ENCODE measurements around the gene LINC01488. TPM values are rescaled to one million over a fixed set of nuclear protein-coding genes. Genes with fewer than 3 reads are reported as not detected.

The LINC01488 gene
- not detected in 2 replicates for total RNA-seq (2011; cell fraction: chromatin; rRNA removed; ENCODE audit: low replicate concordance)
- total RNA-seq (2011; cell fraction: nucleolus; rRNA removed): not detected in 2 replicates
- total RNA-seq (2011; cell fraction: nucleoplasm; rRNA removed): not detected in 2 replicates
- total RNA-seq (2014; rRNA removed): not detected in 2 replicates
- not detected in 2 replicates for total RNA-seq (2014; rRNA removed; fragmentation: Illumina TruSeq; extraction: Trizol)
- total RNA-seq (2015; rRNA removed; fragmentation: Illumina TruSeq; extraction: Trizol): not detected in 2 replicates
- total RNA-seq (2021): not detected in 2 replicates
- not detected in 2 replicates for polyA plus RNA-seq (2011; rRNA removed)
- polyA plus RNA-seq (2011; cell fraction: cytosol; rRNA removed): not detected in 2 replicates
- not detected in 2 replicates for polyA plus RNA-seq (2011; cell fraction: nucleus; rRNA removed)
- polyA plus RNA-seq (2012): not detected in 2 replicates
- not detected in 2 replicates for polyA plus RNA-seq (2014; fragmentation: Illumina TruSeq; extraction: Trizol)
- not detected for polyA plus RNA-seq (2014; fragmentation: Nextera tagmentation; extraction: Ambion mirVana)
- polyA plus RNA-seq (2014; rRNA removed): not detected in 2 replicates
- not detected in 2 replicates for polyA minus RNA-seq (2011; rRNA and poly(A)+ RNA removed)
- polyA minus RNA-seq (2011; cell fraction: cytosol; rRNA and poly(A)+ RNA removed): not detected in 2 replicates
- not detected in 2 replicates for polyA minus RNA-seq (2011; cell fraction: nucleus; rRNA and poly(A)+ RNA removed)
- percentile 9 among the genes with signal in this experiment for Bru-seq, nascent RNA
- not detected for BruChase-seq, experiment 1, labeled RNA remaining after a 2-hour chase
- BruChase-seq, experiment 2, labeled RNA remaining after a 6-hour chase: not detected
- long read RNA-seq, experiment 1: 0 reads
- long read RNA-seq, experiment 2: 0 reads
- long read RNA-seq, experiment 3: 0 reads

GRCh38 chr11:69481393-69481844 is at the start of gene LINC01488:
Gene LINC01488 (plus strand): TSS chr11:69481663.
- ChIA-PET POLR2A (interaction anchor here (0.9 kb wide), 2 partner anchors 11 to 14 kb away, joined by 3 read pairs; no protein-coding TSS in a partner anchor), CTCF (ENCODE audit: low intra/inter-chr PET ratio) (no interaction called here)
- Histone ChIP-seq H3K27ac (ENCODE audit: extremely low read depth, low read depth, low read length) (no peak within 1 kb of the TSS), H3K27me3 (ENCODE audit: control insufficient read depth in 2 of 2, insufficient read depth in 2 of 2, low read length in 2 of 2) (peaks cover 20 to 71% of the 10 kb centered on the region in 2 experiments), H4K20me1 (replicated peaks; ENCODE audit: control insufficient read depth, insufficient read depth, low read length) (no peaks in the 10 kb centered on the region), H3K4me3 (no peak within 1 kb of the TSS), H3K9me1 (ENCODE audit: control insufficient read depth, insufficient read depth, low read length) (no peaks in the 10 kb centered on the region), H2AFZ (ENCODE audit: low read depth, low read length) (no peak within 1 kb of the TSS), H3K36me3 (ENCODE audit: control insufficient read depth, insufficient read depth, low read length) (no peaks in the 10 kb centered on the region), H3K4me1 (replicated peaks in 1 of 2; ENCODE audit: control insufficient read depth in 2 of 2, insufficient read depth in 2 of 2, low read length in 2 of 2) (peaks cover 0 to 33% of the 10 kb centered on the region in 2 experiments; a peak in 2 of 5 replicates), H3K9me3 (replicated peaks; ENCODE audit: control insufficient read depth, insufficient read depth, low read depth, low read length) (no peaks in the 10 kb centered on the region), H3K4me2 (ENCODE audit: insufficient read depth, low read length) (no peak within 1 kb of the TSS), H3K9ac (ENCODE audit: insufficient read depth in 1 of 2, low read depth in 2 of 2, low read length in 2 of 2) (peak within 1 kb of the TSS in 1 of 2 experiments; percentile 58; a peak in 2 of 4 replicates), H3K79me2 (ENCODE audit: control insufficient read depth, insufficient read depth, low read length) (no peaks in the 10 kb centered on the region)
- BruUV-seq (replicated peaks): no TSS peak
- TF ChIP-seq AFF4 (CRISPR knock-in tag; IDR thresholded peaks at IDR 0.05): no peak
- no peak for TF ChIP-seq POLR2A (conservative IDR thresholded peaks at IDR 0.05)
- TF ChIP-seq RBM15 (IDR thresholded peaks at IDR 0.05; ENCODE audit: insufficient read depth, low read length): no peak
- no peak for TF ChIP-seq EHMT2 (IDR thresholded peaks at IDR 0.05)
- TF ChIP-seq ZNF766 (CRISPR knock-in tag; conservative IDR thresholded peaks at IDR 0.05): no peak
- TF ChIP-seq TARDBP (IDR thresholded peaks at IDR 0.05): no peak
- TF ChIP-seq ZNF780A (CRISPR knock-in tag; IDR thresholded peaks at IDR 0.05): no peak
- TF ChIP-seq ZNF609 (CRISPR knock-in tag; IDR thresholded peaks at IDR 0.05; ENCODE audit: borderline replicate concordance): no peak
- no peak for TF ChIP-seq ESRRB (CRISPR knock-in tag; IDR thresholded peaks at IDR 0.05; ENCODE audit: borderline replicate concordance)
- no peak for TF ChIP-seq ZNF507 (tag; conservative IDR thresholded peaks at IDR 0.05)
- DNase-seq (ENCODE audit: extremely low read depth in 1 of 4, low spot score in 3 of 4): no peak
- in situ Hi-C loops (cut with MboI): no loop called here
- intact Hi-C loops (cut with micrococcal nuclease): no loop called here
- WGBS (ENCODE audit: insufficient coverage, low coverage, missing lambda C conversion rate): 7% methylated on average over 4 of the region's 4 CpGs
- no peak for ATAC-seq
- no peak for FAIRE-seq

Measured in K562 (cell line).